Activated T-cell treated with anti-CD3 and anti-CD28 coated beads for 48 hours (primary cell): ENCODE data around the gene MYO16.
"Not testable (repeated sequence)": the region's sequence is repeated elsewhere in the genome, so short reads cannot be mapped to it uniquely, and the experiment has no call there.

Source experiments
- DNase-seq: peaks from one replicate; pipeline ENCODE4 v3.0.0-alpha.2; 2020; ENCODE audit warnings: low read depth

Gene MYO16

DNA sequence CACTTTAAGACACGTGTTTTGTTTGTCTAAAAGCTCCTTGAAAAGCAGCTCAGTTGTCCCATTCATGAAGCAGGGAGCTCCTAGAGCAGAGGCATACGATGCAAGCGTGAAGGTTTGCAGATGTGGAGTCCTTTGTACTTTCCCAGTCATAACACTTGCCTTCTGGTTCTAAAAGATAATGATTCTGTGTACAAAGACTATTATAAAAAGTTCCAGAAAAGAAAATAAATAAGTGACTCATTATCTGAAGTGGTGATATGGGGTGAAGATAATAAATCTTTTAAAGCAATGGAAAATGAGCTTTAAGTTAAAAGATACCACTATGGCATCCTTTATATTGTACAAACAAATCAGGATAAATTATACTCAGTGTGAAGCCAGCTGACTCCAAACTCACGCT, 569.9 kb downstream of the MYO16 start:
- no peak for DNase-seq

DNA sequence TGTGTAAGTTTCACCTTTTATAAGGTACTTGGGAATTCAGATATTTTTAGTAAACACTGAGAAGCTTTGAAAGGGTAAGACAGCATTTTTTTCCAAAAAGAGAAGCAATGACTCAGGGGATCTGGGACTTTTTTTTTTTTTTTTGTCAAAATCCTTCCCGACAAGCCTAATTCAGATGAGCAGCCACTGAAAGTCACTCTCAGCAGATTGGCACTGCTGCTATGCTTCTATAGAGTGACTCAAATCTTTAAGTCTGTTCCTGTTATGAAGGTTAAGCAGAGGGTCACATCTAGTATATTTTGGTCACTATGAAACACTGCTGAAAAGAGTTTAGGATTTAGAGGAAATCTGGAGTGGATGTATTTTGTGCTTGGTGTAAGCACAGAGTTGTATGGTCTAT, 571.1 kb downstream of the MYO16 start:
- no peak for DNase-seq

DNA sequence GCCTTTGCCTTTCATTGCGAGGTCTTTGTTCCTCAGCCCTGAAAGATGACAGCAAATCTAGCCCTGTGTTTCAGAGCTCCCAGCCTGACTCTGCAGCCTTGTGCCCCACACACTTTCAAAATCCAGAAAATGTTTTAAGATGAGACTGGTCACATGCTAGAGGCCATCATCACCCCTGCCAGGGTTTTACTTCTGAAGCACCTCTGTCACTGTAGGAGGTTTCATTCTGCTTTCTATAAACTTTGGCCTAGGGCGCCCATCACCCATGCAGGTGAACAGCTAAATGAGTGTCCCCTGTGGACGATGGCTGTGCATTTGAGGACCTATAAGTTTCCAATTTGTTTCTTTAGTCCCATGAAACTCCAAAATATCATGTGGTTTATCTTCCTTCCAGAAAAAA, 574.2 kb downstream of the MYO16 start:
- DNase-seq = no peak

DNA sequence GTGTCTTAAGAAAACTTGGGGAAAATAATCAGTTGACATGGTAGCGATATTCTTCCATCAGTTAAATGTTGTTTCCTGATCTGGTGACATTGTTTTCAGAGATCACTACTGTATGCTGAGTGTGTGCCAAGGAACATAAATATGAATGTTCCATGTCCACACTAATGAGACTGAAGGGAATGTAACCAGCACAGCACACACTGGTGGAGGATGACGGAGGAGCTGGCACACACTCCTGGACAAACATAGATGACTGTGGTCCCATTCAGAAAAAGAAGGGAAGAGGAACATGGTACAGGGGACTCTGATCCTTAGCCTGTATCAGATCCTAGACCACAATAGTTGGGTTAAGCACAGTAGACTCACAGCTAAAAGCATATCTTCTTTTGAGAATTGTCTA, 574.8 kb downstream of the MYO16 start:
- DNase-seq = no peak

DNA sequence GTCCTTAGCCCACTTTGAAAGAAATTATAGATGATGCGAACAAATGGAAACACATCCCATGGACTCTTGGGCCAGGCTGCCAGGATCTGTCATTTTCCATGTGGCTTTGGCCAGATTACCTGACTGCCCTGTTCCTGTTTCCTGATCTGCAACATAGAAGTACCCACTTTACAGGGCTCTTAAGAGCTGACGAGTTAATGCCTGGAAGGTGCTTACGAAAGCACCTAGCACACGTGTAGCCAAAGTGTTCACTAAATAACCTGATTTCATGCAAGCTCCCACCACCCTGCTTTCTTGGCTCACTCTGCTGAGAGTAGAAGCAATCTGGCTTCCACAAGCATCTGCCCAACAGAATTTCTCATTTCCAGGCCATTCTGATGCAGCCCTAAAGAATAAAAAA, 575.2 kb downstream of the MYO16 start:
- no peak for DNase-seq

DNA sequence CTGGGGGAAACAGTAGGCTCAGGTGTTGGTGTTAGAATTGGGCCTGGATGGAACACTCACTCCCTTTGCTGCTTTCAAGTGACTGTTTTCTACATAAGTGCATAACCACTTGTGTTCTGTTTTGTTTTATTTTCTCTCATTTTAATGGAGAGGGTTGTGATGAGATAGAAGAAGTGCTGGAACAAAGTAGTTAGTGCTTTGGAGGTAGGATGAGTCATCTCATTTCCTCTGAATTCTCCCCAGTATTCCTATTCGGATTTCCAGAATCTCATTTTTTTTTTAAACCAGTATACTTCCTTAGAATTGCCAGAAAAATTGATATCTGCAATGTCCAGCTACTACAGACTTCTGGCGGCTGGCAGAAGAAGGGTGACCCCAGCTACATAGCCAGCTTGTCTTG, 575.9 kb downstream of the MYO16 start:
- no peak for DNase-seq

DNA sequence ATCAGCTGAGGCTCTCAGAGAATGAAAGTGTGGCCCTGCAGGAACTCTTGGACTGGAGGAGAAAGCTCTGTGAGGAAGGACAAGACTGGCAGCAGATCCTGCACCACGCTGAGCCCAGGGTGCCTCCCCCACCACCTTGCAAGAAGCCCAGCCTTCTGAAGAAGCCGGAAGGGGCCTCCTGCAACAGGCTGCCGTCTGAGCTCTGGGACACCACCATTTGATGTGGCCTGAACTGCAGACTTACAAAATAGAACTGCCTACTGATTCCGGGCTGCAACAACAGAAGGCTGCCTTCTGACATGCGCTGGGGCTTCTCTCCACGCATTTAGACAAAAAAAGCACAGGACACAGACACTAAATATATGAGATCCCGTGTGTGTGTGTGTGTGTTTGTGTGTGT, 577.2 kb downstream of the MYO16 start:
- no peak for DNase-seq

DNA sequence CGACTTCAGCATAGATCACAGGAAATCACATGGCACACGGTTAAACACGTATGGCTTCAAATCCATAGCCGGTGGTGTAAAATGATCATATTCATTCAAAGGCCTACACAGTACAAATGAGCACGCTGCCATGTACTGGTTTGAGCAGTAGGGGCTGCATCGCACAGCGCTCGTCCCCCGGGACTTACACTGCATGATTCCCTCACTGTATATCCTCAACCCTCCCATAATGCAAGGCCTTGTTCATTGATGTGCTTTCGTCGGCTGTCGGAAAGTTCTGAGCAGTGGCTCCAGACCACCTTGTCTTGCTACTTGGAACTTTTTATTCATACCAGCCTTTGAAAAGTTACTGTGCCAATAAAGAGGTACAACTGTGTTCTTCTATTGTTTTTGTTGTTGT, 578.2 kb downstream of the MYO16 start:
- DNase-seq = no peak

DNA sequence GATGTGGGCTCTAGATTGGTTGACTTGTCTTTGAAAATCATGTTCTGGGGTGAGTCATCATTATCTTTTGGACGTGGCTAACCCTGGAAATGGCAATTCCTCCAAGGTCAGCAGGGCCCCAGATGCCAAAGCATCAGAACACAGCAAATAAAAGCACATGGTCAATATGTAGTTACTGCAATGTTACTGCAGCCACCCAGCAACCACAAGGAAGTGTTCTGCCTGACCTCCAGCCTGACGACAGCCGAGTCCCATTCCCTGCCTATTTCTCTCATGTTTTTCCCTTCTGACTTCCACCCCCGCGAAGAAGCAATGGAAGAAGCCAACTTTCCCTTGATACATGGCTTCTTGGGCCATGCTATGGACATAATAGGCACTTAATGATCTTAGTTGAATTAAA, 579.1 kb downstream of the MYO16 start:
- no peak for DNase-seq

DNA sequence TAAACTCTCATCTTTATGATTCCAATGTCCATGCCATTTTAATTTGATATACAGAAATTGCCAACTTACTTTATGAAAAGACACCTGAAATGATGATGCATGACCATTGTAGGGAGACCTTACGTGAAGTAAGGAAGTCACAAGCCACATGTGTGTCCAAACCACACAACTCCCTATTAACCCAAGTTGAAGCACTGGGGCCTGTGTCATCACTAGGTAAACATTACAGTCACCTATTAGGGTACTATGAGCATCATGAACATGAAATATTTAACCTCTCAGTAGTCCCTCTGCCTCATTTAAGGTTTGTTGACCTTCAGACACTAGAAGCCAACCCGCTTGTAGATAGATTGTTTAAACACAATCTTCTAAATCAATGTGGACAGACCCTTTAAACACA, 580.1 kb downstream of the MYO16 start:
- no peak for DNase-seq

DNA sequence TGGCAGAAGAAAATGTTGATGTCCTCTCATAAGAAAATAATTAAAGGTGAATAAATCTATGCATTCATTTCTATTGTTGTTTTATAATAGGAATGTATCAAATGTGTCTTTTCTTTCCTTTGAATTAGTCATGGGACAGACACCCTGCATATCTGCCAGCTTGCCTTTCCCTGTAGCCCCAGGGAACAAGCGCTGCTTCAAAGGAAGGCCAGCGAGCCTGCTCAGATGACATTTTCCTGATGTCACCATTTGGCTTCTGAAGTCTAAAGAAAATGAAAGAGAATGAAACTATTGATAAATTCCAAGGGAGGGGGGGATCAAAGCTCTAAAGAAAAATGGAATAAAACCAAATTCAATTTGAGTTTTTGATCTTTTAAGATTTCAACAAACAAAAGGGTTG, 582.2 kb downstream of the MYO16 start:
- DNase-seq = no peak

DNA sequence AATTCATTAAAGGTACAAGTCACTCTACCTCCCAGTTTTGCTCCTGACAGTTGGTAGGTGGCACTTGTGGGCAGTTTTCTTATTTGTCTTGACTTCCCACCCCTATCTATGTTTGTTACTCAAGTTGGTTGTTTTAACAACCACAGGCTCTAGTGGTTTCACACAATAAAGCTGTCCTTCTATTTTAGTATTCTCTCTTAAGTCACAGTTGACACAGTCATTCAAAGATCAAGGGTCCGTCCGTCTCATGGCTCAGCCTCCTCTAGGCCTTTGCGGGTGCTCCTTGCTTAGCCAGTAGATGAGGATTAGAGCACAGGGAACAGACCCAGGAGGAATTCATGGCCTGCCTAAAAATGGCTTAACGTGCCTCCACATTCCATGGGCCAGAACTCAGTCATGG, 583.2 kb downstream of the MYO16 start:
- DNase-seq = no peak

DNA sequence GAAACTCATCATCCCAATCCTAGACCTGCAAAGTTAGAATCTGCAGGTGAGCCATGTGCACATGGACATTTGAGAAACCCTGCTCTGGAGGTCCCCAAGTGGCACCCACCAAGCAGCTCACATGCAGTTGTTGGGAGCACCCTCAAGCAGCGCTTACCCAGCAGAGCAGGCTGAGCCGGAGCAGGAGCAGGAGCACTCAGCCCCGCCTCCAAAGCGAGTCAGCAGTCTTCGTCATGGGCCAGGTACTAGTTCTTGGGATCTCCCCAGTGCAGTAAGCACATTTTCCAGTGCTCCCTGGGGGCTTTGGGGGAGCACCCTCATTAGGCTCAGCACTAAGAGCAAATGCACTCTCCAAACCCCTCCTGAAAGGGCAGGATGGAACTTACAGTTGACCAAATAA, 584.3 kb downstream of the MYO16 start:
- DNase-seq = no peak

DNA sequence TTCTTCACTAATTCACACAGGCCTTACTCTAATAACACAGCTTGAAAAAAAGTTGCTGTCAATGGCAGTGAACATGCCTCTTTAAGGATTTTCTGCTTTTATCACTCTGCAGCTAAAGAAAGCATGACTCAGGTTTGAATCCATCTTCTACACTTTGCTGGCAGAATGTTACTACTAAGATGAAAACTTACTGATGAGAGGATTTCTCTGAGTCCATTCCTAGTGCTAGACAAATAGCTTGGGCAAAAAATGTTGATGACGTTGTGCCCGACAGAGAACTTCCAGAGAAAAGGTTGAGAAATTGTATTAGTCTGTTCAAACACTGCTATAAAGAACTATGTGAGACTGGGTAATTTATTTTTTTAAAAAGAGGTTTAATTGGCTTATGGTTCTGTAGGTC, 585.0 kb downstream of the MYO16 start:
- no peak for DNase-seq

DNA sequence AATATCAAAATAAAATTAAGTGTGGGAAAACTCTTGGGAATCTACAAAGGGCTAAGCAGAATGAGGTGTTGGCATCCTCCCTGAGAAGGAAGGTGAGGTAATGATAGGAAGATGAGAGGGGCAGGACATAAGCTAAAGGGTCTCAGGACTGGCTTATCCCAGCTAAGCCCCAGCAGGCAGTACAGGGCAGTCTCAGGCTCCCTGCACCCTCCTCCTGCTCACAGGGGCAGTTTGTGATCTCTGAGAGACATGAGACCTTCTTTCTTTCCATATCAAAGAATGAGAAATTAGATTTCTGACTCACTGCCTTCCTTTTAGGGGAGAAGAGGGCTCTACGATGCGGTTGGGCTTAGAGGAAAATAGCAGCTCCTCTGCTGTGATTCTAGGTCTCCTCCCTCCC, 586.0 kb downstream of the MYO16 start:
- no peak for DNase-seq

DNA sequence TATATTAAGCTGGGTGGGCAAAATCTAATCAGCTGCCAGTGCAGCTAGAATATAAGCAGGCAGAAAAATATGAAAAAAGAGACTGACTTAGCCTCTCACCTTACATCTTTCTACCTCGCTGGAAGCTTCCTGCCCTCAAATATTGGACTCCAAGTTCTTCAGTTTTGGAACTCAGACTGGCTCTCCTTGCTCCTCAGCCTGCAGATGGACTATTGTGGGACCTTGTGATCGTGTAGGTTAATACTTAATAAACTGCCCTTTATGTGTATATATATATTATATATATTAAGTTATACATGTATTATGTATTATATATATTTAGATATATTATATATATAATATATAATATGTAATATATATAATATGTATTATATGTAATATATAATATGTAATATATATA, 588.1 kb downstream of the MYO16 start:
- not testable (repeated sequence) for DNase-seq

DNA sequence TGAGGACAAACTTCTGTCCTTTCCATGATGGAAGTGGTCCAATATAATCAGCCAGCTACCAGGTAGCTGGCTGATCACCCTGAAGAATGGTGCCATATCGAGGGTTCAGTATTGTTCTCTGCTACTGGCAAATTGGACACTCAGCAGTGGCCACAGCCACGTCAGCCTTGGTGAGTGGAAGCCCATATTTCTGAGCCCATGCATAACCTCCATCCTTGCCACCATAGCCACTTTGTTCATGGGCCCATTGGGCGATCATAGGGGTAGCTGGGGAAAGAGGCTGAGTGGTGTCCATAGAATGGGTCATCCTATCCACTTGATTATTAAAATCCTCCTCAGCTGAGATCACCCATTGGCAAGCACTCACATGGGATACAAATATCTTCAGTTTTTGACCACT, 591.2 kb downstream of the MYO16 start:
- DNase-seq = no peak

DNA sequence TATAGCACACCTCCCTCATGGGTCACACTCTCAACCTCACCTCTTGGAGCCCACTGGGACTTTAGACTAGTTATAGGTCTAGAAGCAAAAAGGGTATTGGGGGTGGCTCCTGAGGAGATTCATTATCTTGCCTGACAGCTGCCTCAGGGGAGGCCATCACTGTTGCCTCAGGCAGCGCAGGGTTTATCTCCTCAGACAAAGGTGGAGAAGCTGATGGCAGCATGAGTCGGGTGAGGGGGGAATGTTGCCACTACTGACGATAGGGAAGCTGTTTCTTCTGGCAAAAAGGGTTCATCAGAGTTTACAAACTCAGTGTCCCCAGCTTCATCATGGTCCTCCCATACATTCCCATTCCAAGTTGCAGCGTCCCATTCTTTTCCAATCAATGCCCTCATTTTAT, 594.6 kb downstream of the MYO16 start:
- no peak for DNase-seq

DNA sequence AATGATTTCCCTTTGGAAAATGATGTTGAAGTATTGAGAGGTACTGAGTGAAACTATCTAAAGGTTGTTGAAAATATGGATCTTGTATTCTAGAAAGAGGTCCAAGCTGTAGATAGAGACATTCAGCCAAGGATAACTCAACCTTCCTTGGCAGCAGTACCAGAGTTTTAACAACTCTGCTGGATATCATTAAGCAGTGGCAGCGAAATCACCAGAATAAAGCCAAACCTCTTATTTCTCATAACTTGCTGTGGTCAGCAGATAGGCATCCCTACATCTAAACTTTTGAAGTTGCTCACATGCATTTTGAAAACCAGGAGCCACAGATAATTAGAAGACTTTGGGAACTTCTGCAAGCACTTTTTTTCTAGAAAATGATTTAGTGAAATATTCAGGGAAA, 597.2 kb downstream of the MYO16 start:
- DNase-seq = no peak

DNA sequence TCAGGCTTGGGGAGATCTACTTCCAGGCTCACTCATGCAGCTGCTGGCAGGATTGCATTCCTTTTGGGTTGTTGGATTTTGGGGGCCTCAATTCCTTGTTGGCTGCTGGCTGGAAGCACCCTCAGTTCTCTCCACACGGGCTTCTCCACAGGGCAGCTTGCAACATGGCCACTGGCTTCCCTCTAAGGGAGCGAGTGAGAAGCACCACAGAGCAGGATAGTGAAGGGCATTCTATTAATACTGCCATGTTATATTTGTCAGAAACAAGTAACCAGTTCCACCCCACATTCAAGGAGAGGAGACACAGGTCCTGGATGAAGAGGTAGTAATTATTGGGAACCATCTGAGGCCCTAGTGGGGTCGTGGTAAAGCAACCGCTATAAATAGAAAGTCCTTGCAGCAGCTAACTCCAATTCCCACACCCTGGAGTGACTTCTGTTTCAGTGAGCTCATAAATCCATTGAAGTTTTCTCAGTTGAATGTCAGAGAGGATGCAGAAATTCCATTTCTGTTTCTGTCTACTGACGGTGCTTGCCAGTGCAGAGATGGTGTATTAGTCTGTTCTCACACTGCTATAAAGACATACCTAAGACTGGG, 598.0 kb downstream of the MYO16 start:
- DNase-seq = no peak

DNA sequence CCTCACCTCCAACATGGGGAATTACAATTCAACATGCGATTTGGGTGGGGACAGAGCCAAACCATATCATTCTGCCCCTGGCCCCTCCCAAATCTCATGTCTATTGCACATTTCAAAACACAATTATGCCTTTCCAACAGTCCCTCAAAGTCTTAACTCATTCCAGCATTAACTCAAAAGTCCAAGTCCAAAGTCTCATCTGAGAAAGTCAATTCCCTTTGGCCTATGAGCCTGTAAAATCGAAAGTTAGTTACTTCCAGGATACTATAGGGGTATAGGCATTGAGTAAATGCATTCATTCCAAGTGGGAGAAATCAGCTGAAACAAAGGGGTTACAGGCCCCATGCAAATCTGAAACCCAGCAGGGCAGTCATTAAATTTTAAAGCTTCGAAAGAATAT, 598.8 kb downstream of the MYO16 start:
- DNase-seq = no peak

DNA sequence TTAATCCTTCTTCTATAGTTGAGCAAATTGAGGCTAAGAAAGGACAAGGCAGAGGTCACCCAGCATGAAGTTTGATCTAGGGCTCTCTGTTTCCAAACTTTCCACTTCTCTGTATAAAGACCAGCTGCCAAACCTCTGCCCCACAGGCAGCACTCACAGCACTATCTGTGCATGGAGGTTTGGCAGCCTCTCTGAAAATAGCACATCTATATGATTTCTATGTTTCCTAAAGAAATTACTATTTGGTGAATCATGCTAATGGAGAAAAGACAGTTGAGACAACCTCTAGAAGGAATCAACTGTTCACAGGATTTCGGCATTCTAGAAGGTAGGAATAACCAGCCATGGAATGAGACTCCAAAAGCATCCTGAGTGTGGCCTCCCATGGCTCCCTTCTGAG, 602.5 kb downstream of the MYO16 start:
- no peak for DNase-seq

DNA sequence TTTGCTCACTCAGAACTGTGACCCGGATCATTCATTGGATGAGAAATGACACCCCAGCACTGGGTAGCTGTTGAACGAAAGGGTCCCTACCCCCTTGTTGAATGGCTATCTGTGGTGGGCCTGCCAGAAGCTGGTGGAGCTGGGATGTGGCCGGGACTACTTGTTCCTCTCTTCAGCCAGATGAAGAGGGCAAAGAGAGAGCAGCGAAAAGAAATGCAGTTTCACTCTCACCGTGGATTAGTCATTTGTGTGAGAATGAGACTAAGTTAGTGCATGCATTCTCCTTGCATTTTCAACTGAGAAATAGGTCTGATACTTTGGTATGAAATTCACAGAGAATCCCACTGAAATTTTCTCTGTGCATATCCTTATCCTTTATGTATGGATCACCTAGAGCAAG, 603.9 kb downstream of the MYO16 start:
- DNase-seq = no peak

DNA sequence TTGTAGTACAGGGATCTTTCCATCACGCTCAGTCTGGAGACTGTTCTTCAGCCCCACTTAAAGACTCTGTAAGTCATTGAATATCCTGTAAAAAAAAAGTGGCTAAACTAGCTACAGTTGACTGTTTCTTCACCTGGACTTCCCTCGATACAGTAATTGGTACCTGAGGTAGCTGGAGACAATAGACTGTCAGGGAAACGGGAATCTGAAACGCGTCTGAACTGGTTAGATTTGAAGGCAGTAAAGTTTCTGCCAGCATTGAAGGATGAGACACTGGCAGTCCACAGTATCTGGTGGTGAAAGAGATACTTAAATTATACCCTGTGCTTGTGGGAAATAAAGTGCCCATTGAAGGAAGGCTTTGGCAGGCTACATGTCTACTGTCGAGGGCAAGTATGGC, 606.5 kb downstream of the MYO16 start:
- no peak for DNase-seq

DNA sequence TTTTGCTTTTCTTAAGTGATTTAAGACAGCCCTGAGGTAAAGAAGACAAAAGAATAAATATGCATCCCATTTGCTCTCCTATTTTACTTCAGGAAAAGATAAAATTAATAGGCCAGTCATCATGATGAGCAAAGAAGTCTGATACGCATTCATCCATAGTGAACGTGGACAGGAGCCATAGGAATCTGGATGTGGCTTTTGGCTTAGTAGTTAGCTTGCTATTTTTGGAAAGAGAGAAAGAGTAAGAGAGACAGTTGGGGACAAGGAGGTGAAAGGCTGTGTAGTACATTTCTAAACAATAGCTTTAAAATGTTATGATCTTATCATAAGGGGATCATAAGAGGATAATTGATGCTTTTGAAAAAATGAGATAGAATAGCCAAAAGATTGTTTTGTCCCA, 611.7 kb downstream of the MYO16 start:
- no peak for DNase-seq
